ENCODE data around the gene ANO2.

ANO2 gene

GRCh38 chr12:5910790-5911548 lies 34.1 kb downstream of the ANO2 start:
- TF ChIP-seq ZNF8 (CRISPR knock-in tag; IDR thresholded peaks at IDR 0.05), result no peak
- TF ChIP-seq TOX (CRISPR knock-in tag; IDR thresholded peaks at IDR 0.05; ENCODE audit: borderline replicate concordance), result no peak
- TF ChIP-seq ZFP3 (CRISPR knock-in tag; IDR thresholded peaks at IDR 0.05), result no peak
- no peak for TF ChIP-seq BACH2 (CRISPR knock-in tag; IDR thresholded peaks at IDR 0.05; ENCODE audit: borderline replicate concordance)
- TF ChIP-seq ISL1 (CRISPR knock-in tag; IDR thresholded peaks at IDR 0.05), result no peak
- no peak for TF ChIP-seq ARNTL (CRISPR knock-in tag; IDR thresholded peaks at IDR 0.05; ENCODE audit: borderline replicate concordance, low read depth)
- no peak for TF ChIP-seq GLIS3 (CRISPR knock-in tag; IDR thresholded peaks at IDR 0.05)
- TF ChIP-seq, protein P1, sequence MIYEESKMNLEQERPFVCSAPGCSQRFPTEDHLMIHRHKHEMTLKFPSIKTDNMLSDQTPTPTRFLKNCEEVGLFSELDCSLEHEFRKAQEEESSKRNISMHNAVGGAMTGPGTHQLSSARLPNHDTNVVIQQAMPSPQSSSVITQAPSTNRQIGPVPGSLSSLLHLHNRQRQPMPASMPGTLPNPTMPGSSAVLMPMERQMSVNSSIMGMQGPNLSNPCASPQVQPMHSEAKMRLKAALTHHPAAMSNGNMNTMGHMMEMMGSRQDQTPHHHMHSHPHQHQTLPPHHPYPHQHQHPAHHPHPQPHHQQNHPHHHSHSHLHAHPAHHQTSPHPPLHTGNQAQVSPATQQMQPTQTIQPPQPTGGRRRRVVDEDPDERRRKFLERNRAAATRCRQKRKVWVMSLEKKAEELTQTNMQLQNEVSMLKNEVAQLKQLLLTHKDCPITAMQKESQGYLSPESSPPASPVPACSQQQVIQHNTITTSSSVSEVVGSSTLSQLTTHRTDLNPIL (CRISPR knock-in tag; IDR thresholded peaks at IDR 0.05; ENCODE audit: low read depth), result no peak
- TF ChIP-seq ZFP30 (CRISPR knock-in tag; IDR thresholded peaks at IDR 0.05), result no peak
- TF ChIP-seq, protein P2, sequence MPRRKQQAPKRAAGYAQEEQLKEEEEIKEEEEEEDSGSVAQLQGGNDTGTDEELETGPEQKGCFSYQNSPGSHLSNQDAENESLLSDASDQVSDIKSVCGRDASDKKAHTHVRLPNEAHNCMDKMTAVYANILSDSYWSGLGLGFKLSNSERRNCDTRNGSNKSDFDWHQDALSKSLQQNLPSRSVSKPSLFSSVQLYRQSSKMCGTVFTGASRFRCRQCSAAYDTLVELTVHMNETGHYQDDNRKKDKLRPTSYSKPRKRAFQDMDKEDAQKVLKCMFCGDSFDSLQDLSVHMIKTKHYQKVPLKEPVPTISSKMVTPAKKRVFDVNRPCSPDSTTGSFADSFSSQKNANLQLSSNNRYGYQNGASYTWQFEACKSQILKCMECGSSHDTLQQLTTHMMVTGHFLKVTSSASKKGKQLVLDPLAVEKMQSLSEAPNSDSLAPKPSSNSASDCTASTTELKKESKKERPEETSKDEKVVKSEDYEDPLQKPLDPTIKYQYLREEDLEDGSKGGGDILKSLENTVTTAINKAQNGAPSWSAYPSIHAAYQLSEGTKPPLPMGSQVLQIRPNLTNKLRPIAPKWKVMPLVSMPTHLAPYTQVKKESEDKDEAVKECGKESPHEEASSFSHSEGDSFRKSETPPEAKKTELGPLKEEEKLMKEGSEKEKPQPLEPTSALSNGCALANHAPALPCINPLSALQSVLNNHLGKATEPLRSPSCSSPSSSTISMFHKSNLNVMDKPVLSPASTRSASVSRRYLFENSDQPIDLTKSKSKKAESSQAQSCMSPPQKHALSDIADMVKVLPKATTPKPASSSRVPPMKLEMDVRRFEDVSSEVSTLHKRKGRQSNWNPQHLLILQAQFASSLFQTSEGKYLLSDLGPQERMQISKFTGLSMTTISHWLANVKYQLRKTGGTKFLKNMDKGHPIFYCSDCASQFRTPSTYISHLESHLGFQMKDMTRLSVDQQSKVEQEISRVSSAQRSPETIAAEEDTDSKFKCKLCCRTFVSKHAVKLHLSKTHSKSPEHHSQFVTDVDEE (CRISPR knock-in tag; IDR thresholded peaks at IDR 0.05), result no peak
- no peak for TF ChIP-seq ZNF70 (CRISPR knock-in tag; IDR thresholded peaks at IDR 0.05)
- no peak for TF ChIP-seq PPARA (CRISPR knock-in tag; IDR thresholded peaks at IDR 0.05; ENCODE audit: borderline replicate concordance)
- no peak for ATAC-seq

DNA sequence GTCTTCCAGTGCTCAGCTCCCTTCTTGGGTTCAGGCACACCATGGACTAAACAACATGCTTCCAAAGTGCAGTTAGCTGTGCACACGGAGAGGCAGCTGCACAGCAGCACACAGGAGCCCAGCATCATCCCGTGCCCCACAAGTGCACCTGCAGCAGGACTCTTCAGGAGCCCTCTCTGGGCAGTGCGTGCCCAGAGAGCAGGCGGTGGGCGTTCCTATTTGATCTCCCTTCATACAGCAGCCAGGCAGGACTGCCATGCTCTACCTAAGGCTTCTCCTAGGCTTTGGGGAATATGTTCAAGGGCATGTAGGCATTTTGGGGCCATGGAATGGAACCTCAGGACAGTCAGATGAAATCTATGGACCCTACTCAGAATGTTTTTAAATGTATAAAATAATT lies 35.5 kb downstream of the ANO2 start:
- TF ChIP-seq PPARA (CRISPR knock-in tag; IDR thresholded peaks at IDR 0.05; ENCODE audit: borderline replicate concordance) (no peak), RARB (CRISPR knock-in tag; IDR thresholded peaks at IDR 0.05) (no peak), ZNF70 (CRISPR knock-in tag; IDR thresholded peaks at IDR 0.05) (no peak), ZNF565 (CRISPR knock-in tag; conservative IDR thresholded peaks at IDR 0.05; ENCODE audit: low read depth) (no peak), POU6F1 (CRISPR knock-in tag; IDR thresholded peaks at IDR 0.05; ENCODE audit: borderline replicate concordance, low read depth) (no peak), CSRNP3 (CRISPR knock-in tag; IDR thresholded peaks at IDR 0.05) (no peak), TOX (CRISPR knock-in tag; IDR thresholded peaks at IDR 0.05; ENCODE audit: borderline replicate concordance) (no peak), ZFP30 (CRISPR knock-in tag; IDR thresholded peaks at IDR 0.05) (no peak), ZFP3 (CRISPR knock-in tag; IDR thresholded peaks at IDR 0.05) (no peak), ARNTL (CRISPR knock-in tag; IDR thresholded peaks at IDR 0.05; ENCODE audit: borderline replicate concordance, low read depth) (no peak), ISL1 (CRISPR knock-in tag; IDR thresholded peaks at IDR 0.05) (no peak), ZNF8 (CRISPR knock-in tag; IDR thresholded peaks at IDR 0.05) (no peak), GLIS3 (CRISPR knock-in tag; IDR thresholded peaks at IDR 0.05) (no peak), TCF4 (CRISPR knock-in tag; IDR thresholded peaks at IDR 0.05; ENCODE audit: borderline replicate concordance) (no peak), ESRRG (CRISPR knock-in tag; IDR thresholded peaks at IDR 0.05) (no peak)
- TF ChIP-seq, protein P3, sequence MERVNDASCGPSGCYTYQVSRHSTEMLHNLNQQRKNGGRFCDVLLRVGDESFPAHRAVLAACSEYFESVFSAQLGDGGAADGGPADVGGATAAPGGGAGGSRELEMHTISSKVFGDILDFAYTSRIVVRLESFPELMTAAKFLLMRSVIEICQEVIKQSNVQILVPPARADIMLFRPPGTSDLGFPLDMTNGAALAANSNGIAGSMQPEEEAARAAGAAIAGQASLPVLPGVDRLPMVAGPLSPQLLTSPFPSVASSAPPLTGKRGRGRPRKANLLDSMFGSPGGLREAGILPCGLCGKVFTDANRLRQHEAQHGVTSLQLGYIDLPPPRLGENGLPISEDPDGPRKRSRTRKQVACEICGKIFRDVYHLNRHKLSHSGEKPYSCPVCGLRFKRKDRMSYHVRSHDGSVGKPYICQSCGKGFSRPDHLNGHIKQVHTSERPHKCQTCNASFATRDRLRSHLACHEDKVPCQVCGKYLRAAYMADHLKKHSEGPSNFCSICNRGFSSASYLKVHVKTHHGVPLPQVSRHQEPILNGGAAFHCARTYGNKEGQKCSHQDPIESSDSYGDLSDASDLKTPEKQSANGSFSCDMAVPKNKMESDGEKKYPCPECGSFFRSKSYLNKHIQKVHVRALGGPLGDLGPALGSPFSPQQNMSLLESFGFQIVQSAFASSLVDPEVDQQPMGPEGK (CRISPR knock-in tag; IDR thresholded peaks at IDR 0.05; ENCODE audit: borderline replicate concordance), result no peak
- TF ChIP-seq, protein P2 (CRISPR knock-in tag; IDR thresholded peaks at IDR 0.05), result no peak
- no peak for ATAC-seq

Data from SK-N-SH treated with all-trans-retinoic acid at 6 μM for 48 hours (cell line).